ENCODE measurements around the gene RAE1.

The RAE1 gene

GRCh38 chr20:57391439-57392301 lies 40.6 kb downstream of the RAE1 start:
- H3K9ac ChIP-seq (ENCODE audit: low read length), result peak overlapping the region; percentile 87
- WGBS (ENCODE audit: extremely low coverage, insufficient coverage, low lambda C conversion rate), result no CpG with 5 or more reads among the region's 98 CpGs

GRCh38 chr20:57392512-57393271 lies 41.6 kb downstream of the RAE1 start:
- H3K4me1 ChIP-seq (ENCODE audit: control insufficient read depth, low read depth, low read length), result peaks cover 3% of the 10 kb centered on the region
- no peak overlapping the region for H4K5ac ChIP-seq (ENCODE audit: low read length)
- H3K23ac ChIP-seq (ENCODE audit: low read length), result no peak overlapping the region
- H3K18ac ChIP-seq (ENCODE audit: low read length), result peak overlapping the region; percentile 51
- H3K56ac ChIP-seq (ENCODE audit: low read length), result peak overlapping the region; percentile 69
- H2BK120ac ChIP-seq (ENCODE audit: low read depth, low read length), result no peak overlapping the region
- peak overlapping the region; percentile 70 for H3K9ac ChIP-seq (ENCODE audit: low read length)
- peaks cover 12% of the 10 kb centered on the region for H3K36me3 ChIP-seq (ENCODE audit: control insufficient read depth, insufficient read depth, low read length)
- H3K27ac ChIP-seq (ENCODE audit: low read depth, low read length), result no peak overlapping the region
- no peak for DNase-seq
- no peak overlapping the region for H2BK5ac ChIP-seq (ENCODE audit: low read length)
- peaks cover 27% of the 10 kb centered on the region for H3K79me1 ChIP-seq (ENCODE audit: low read length)
- H3K4ac ChIP-seq (ENCODE audit: low read depth, low read length), result no peak overlapping the region
- peaks cover 40% of the 10 kb centered on the region for H3K79me2 ChIP-seq (ENCODE audit: control insufficient read depth, insufficient read depth, low read length)
- H2BK15ac ChIP-seq (replicated peaks; ENCODE audit: low read depth), result no peak overlapping the region
- peak overlapping the region; percentile 33 for H3K4me3 ChIP-seq (ENCODE audit: low read length)
- H3K4me2 ChIP-seq (ENCODE audit: low read length), result peak overlapping the region; percentile 40
- no peak overlapping the region for H2AK5ac ChIP-seq (ENCODE audit: low read length)
- WGBS (ENCODE audit: extremely low coverage, insufficient coverage, low lambda C conversion rate), result no CpG with 5 or more reads among the region's 33 CpGs
- no peak overlapping the region for H4K8ac ChIP-seq (ENCODE audit: low read depth, low read length)
- no peaks in the 10 kb centered on the region for H3K27me3 ChIP-seq (ENCODE audit: insufficient read depth, low read length, poor library complexity)

More at GRCh38 chr20:57391439-57392301, 40.6 kb downstream of the RAE1 start:
- Histone ChIP-seq H2AK5ac (ENCODE audit: low read length) (no peak overlapping the region), H3K27ac (ENCODE audit: low read depth, low read length) (no peak overlapping the region), H2BK120ac (ENCODE audit: low read depth, low read length) (no peak overlapping the region), H3K4me1 (ENCODE audit: control insufficient read depth, low read depth, low read length) (peaks cover 3% of the 10 kb centered on the region), H3K23ac (ENCODE audit: low read length) (no peak overlapping the region), H3K4ac (ENCODE audit: low read depth, low read length) (peak overlapping the region; percentile 63), H3K56ac (ENCODE audit: low read length) (peak overlapping the region; percentile 90), H2BK15ac (replicated peaks; ENCODE audit: low read depth) (no peak overlapping the region), H3K79me1 (ENCODE audit: low read length) (peaks cover 19% of the 10 kb centered on the region), H3K36me3 (ENCODE audit: control insufficient read depth, insufficient read depth, low read length) (peaks cover 7% of the 10 kb centered on the region), H3K18ac (ENCODE audit: low read length) (peak overlapping the region; percentile 51), H4K5ac (ENCODE audit: low read length) (no peak overlapping the region), H3K4me3 (ENCODE audit: low read length) (peak overlapping the region; percentile 79), H2BK5ac (ENCODE audit: low read length) (no peak overlapping the region), H3K4me2 (ENCODE audit: low read length) (peak overlapping the region; percentile 74), H3K79me2 (ENCODE audit: control insufficient read depth, insufficient read depth, low read length) (peaks cover 33% of the 10 kb centered on the region), H3K27me3 (ENCODE audit: insufficient read depth, low read length, poor library complexity) (no peaks in the 10 kb centered on the region), H4K8ac (ENCODE audit: low read depth, low read length) (no peak overlapping the region)
- no peak for DNase-seq

GRCh38 chr20:57393321-57394120 lies 42.5 kb downstream of the RAE1 start:
- Histone ChIP-seq H3K79me2 (ENCODE audit: control insufficient read depth, insufficient read depth, low read length) (peaks cover 42% of the 10 kb centered on the region), H3K4ac (ENCODE audit: low read depth, low read length) (no peak overlapping the region), H4K5ac (ENCODE audit: low read length) (no peak overlapping the region), H3K27me3 (ENCODE audit: insufficient read depth, low read length, poor library complexity) (no peaks in the 10 kb centered on the region), H3K27ac (ENCODE audit: low read depth, low read length) (no peak overlapping the region), H3K18ac (ENCODE audit: low read length) (no peak overlapping the region), H3K79me1 (ENCODE audit: low read length) (peaks cover 29% of the 10 kb centered on the region), H3K4me2 (ENCODE audit: low read length) (no peak overlapping the region), H3K36me3 (ENCODE audit: control insufficient read depth, insufficient read depth, low read length) (peaks cover 12% of the 10 kb centered on the region), H4K8ac (ENCODE audit: low read depth, low read length) (no peak overlapping the region), H3K56ac (ENCODE audit: low read length) (no peak overlapping the region), H2BK15ac (replicated peaks; ENCODE audit: low read depth) (no peak overlapping the region), H3K4me1 (ENCODE audit: control insufficient read depth, low read depth, low read length) (peaks cover 3% of the 10 kb centered on the region), H2BK120ac (ENCODE audit: low read depth, low read length) (no peak overlapping the region), H3K4me3 (ENCODE audit: low read length) (no peak overlapping the region), H2AK5ac (ENCODE audit: low read length) (no peak overlapping the region), H3K23ac (ENCODE audit: low read length) (no peak overlapping the region), H2BK5ac (ENCODE audit: low read length) (no peak overlapping the region), H3K9ac (ENCODE audit: low read length) (no peak overlapping the region)
- peak; percentile 58 for DNase-seq
- no CpG with 5 or more reads among the region's 14 CpGs for WGBS (ENCODE audit: extremely low coverage, insufficient coverage, low lambda C conversion rate)

- Histone ChIP-seq H4K5ac (ENCODE audit: low read length) (no peak overlapping the region), H4K8ac (ENCODE audit: low read depth, low read length) (no peak overlapping the region), H3K4me2 (ENCODE audit: low read length) (no peak overlapping the region), H2AK5ac (ENCODE audit: low read length) (no peak overlapping the region), H3K23ac (ENCODE audit: low read length) (no peak overlapping the region), H3K9ac (ENCODE audit: low read length) (no peak overlapping the region), H3K18ac (ENCODE audit: low read length) (no peak overlapping the region), H3K4ac (ENCODE audit: low read depth, low read length) (no peak overlapping the region), H3K36me3 (ENCODE audit: control insufficient read depth, insufficient read depth, low read length) (peaks cover 12% of the 10 kb centered on the region), H2BK5ac (ENCODE audit: low read length) (no peak overlapping the region), H2BK120ac (ENCODE audit: low read depth, low read length) (no peak overlapping the region), H3K4me3 (ENCODE audit: low read length) (no peak overlapping the region), H3K27me3 (ENCODE audit: insufficient read depth, low read length, poor library complexity) (no peaks in the 10 kb centered on the region), H3K79me2 (ENCODE audit: control insufficient read depth, insufficient read depth, low read length) (peaks cover 42% of the 10 kb centered on the region), H3K4me1 (ENCODE audit: control insufficient read depth, low read depth, low read length) (peaks cover 3% of the 10 kb centered on the region), H2BK15ac (replicated peaks; ENCODE audit: low read depth) (no peak overlapping the region), H3K79me1 (ENCODE audit: low read length) (peaks cover 29% of the 10 kb centered on the region), H3K27ac (ENCODE audit: low read depth, low read length) (no peak overlapping the region), H3K56ac (ENCODE audit: low read length) (no peak overlapping the region)
- no peak for DNase-seq
- WGBS (ENCODE audit: extremely low coverage, insufficient coverage, low lambda C conversion rate), result no CpG with 5 or more reads among the region's 27 CpGs
Observed at GRCh38 chr20:57394121-57395082, 43.3 kb downstream of the RAE1 start.
